HL-60 (cell line): ENCODE data around the gene GRM6.

ENCODE experiments used
- DNase-seq, 2 experiments: peaks; one replicate each; pipeline ENCODE4 v3.0.0-alpha.2; 2010 to 2020; ENCODE audit warnings: low read depth in 1 of 2, low spot score in 1 of 2
- H3K27ac ChIP-seq: fragments of 250-450 bp; sonication (Bioruptor Pico); replicated peaks from 2 replicates; pipeline ENCODE4 v1.5.1; 2020; ENCODE audit warnings: mild to moderate bottlenecking, moderate library complexity
- H3K27me3 ChIP-seq: fragments of 250-450 bp; sonication (Bioruptor Pico); 2 replicates; pipeline ENCODE4 v1.5.1; 2021; ENCODE audit warnings: mild to moderate bottlenecking, moderate library complexity; ENCODE audit not compliant: insufficient read depth, poor library complexity, severe bottlenecking
- H3K4me3 ChIP-seq: replicated peaks from 2 replicates; pipeline ENCODE4 v1.5.1; 2011; ENCODE audit warnings: mild to moderate bottlenecking, control low read depth, low read length; ENCODE audit not compliant: insufficient read depth
- CTCF ChIP-seq: IDR thresholded peaks from one replicate; pipeline ENCODE4 v1.5.1; 2011; ENCODE audit warnings: low read length, control low read depth, inconsistent platforms; ENCODE audit not compliant: insufficient read depth
- GABPA ChIP-seq: IDR thresholded peaks from 2 replicates; pipeline ENCODE4 v1.6.1; 2012; ENCODE audit warnings: low read depth
- POLR2AphosphoS5 ChIP-seq: IDR thresholded peaks from 2 replicates; pipeline ENCODE4 v1.6.1; 2012; ENCODE audit warnings: low read depth
- REST ChIP-seq: IDR thresholded peaks from 2 replicates; pipeline ENCODE4 v1.6.1; 2012; ENCODE audit warnings: low read depth; ENCODE audit not compliant: insufficient replicate concordance
- SPI1 ChIP-seq: IDR thresholded peaks from 2 replicates; pipeline ENCODE4 v1.6.1; 2012; ENCODE audit warnings: low read depth, mild to moderate bottlenecking, borderline replicate concordance

Gene GRM6

GRCh38 chr5:178991190-178992145, 3.7 kb downstream of the GRM6 start:
- Histone ChIP-seq H3K4me3 (no peak overlapping the region), H3K27me3 (no peaks in the 10 kb centered on the region), H3K27ac (no peak overlapping the region)
- DNase-seq, result no peak
- no peak for TF ChIP-seq POLR2AphosphoS5
- no peak for TF ChIP-seq CTCF
- no peak for TF ChIP-seq GABPA
- no peak for TF ChIP-seq SPI1
- no peak for TF ChIP-seq REST

- no peak for DNase-seq
- TF ChIP-seq CTCF (no peak), REST (no peak), POLR2AphosphoS5 (no peak), SPI1 (no peak), GABPA (no peak)
Observed at GRCh38 chr5:178990491-178990890, 4.6 kb downstream of the GRM6 start.

GRCh38 chr5:178989311-178989710, 5.8 kb downstream of the GRM6 start:
- H3K27ac ChIP-seq, result no peak overlapping the region
- no peak overlapping the region for H3K4me3 ChIP-seq
- TF ChIP-seq POLR2AphosphoS5, result no peak
- no peak for TF ChIP-seq CTCF
- TF ChIP-seq REST, result no peak
- no peak for TF ChIP-seq SPI1
- TF ChIP-seq GABPA, result no peak
- no peaks in the 10 kb centered on the region for H3K27me3 ChIP-seq
- no peak for DNase-seq

More at GRCh38 chr5:178990491-178990890, 4.6 kb downstream of the GRM6 start:
- Histone ChIP-seq H3K27ac (no peak overlapping the region), H3K27me3 (no peaks in the 10 kb centered on the region), H3K4me3 (no peak overlapping the region)
